ENCODE measurements around the gene PRKG2. TPM values are rescaled to one million over a fixed set of nuclear protein-coding genes. Genes with fewer than 3 reads are reported as not detected.

Gene PRKG2
- polyA plus RNA-seq, 1 of the 3 experiments (the other 2 are of a cell fraction), result not detected

DNA sequence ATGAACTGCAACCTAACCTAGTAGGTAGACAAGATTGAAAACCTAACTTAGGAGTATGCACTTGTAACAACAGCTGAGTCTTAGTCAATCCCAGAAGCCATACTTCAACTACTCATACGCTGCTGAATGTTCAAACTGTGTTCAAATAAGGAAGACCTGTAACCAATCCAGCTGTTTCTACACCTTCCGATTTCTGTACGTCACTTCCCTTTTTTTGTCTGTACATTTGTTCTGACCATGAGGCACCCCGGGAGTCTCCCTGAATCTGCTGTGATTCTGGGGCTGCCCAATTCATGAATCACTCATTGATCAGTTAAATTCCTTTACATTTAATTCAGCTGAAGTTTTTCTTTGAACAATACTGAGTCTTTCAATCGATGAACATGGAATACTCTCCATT is 95.0 kb downstream of the PRKG2 start:
- Histone ChIP-seq H3K27ac (ENCODE audit: low read depth in 2 of 2, low read length in 1 of 2) (no peak overlapping the region), H3K79me2 (ENCODE audit: insufficient read depth) (no peaks in the 10 kb centered on the region), H3K4me2 (no peak overlapping the region), H3K9ac (no peak overlapping the region), H3K36me3 (replicated peaks in 1 of 2; ENCODE audit: control insufficient read depth in 1 of 2, insufficient read depth in 2 of 2, low read length in 1 of 2) (no peaks in the 10 kb centered on the region), H2AFZ (ENCODE audit: low read depth) (no peak overlapping the region), H3F3A (replicated peaks; ENCODE audit: insufficient read depth) (no peaks in the 10 kb centered on the region), H3K9me2 (no peaks in the 10 kb centered on the region), H3K4me1 (ENCODE audit: control insufficient read depth in 1 of 2, insufficient read depth in 2 of 2, low read depth in 1 of 2, low read length in 1 of 2) (no peaks in the 10 kb centered on the region), H3K9me3 (no peaks in the 10 kb centered on the region), H4K20me1 (ENCODE audit: insufficient read depth) (no peaks in the 10 kb centered on the region), H3K4me3 (ENCODE audit: low read depth in 2 of 2, low read length in 1 of 2) (no peak overlapping the region), H3K27me3 (ENCODE audit: insufficient read depth) (no peaks in the 10 kb centered on the region)
- 43% methylated on average over 5 of the region's 5 CpGs for WGBS (ENCODE audit: low lambda C conversion rate)
- POLR2A ChIA-PET, result no interaction called here
- TF ChIP-seq TCF12 (IDR thresholded peaks at IDR 0.05) (no peak), RXRA (IDR thresholded peaks at IDR 0.05; ENCODE audit: borderline replicate concordance, low read depth) (no peak)
- CTCF ChIA-PET, result no interaction called here
- DNase-seq, result no peak

- no peak overlapping the region for H3K9ac ChIP-seq
- H3K4me3 ChIP-seq (ENCODE audit: low read depth in 2 of 2, low read length in 1 of 2), result no peak overlapping the region
- no peaks in the 10 kb centered on the region for H3K9me2 ChIP-seq
- no peaks in the 10 kb centered on the region; the same call in 1 of the 2 replicates for H3K27me3 ChIP-seq (ENCODE audit: insufficient read depth)
- no peaks in the 10 kb centered on the region for H4K20me1 ChIP-seq (ENCODE audit: insufficient read depth)
- no peaks in the 10 kb centered on the region for H3K79me2 ChIP-seq (ENCODE audit: insufficient read depth)
- POLR2A ChIA-PET, result no interaction called here
- H3K36me3 ChIP-seq (replicated peaks in 1 of 2; ENCODE audit: control insufficient read depth in 1 of 2, insufficient read depth in 2 of 2, low read length in 1 of 2), result no peaks in the 10 kb centered on the region
- no peak overlapping the region for H2AFZ ChIP-seq (ENCODE audit: low read depth)
- WGBS (ENCODE audit: low lambda C conversion rate), result 24% methylated on average over 7 of the region's 7 CpGs
- H3K27ac ChIP-seq (ENCODE audit: low read depth in 2 of 2, low read length in 1 of 2), result no peak overlapping the region
- no peak overlapping the region for H3K4me2 ChIP-seq
- no peak for DNase-seq
- TF ChIP-seq TAF1 (IDR thresholded peaks at IDR 0.05; ENCODE audit: borderline replicate concordance, low read depth, low read length) (no peak), EZH2phosphoT487 (IDR thresholded peaks at IDR 0.05; ENCODE audit: borderline replicate concordance, low read depth) (no peak), JUND (IDR thresholded peaks at IDR 0.05) (no peak), CTCF (IDR thresholded peaks at IDR 0.05) (no peak), NFIC (IDR thresholded peaks at IDR 0.05; ENCODE audit: borderline replicate concordance) (no peak), MXI1 (IDR thresholded peaks at IDR 0.05; ENCODE audit: low read depth, low read length) (no peak), SIN3A (IDR thresholded peaks at IDR 0.05; ENCODE audit: borderline replicate concordance, low read depth, low read length) (no peak)
- no peaks in the 10 kb centered on the region for H3F3A ChIP-seq (replicated peaks; ENCODE audit: insufficient read depth)
- CTCF ChIA-PET, result no interaction called here
- H3K9me3 ChIP-seq, result no peaks in the 10 kb centered on the region
- H3K4me1 ChIP-seq (ENCODE audit: control insufficient read depth in 1 of 2, insufficient read depth in 2 of 2, low read depth in 1 of 2, low read length in 1 of 2), result no peaks in the 10 kb centered on the region
Measured at GRCh38 chr4:81118086-81118485, 96.9 kb downstream of the PRKG2 start.

- Histone ChIP-seq H3K4me3 (ENCODE audit: low read depth in 2 of 2, low read length in 1 of 2) (no peak overlapping the region), H3K9me2 (no peaks in the 10 kb centered on the region), H3K9me3 (no peaks in the 10 kb centered on the region), H3F3A (replicated peaks; ENCODE audit: insufficient read depth) (no peaks in the 10 kb centered on the region), H4K20me1 (ENCODE audit: insufficient read depth) (no peaks in the 10 kb centered on the region), H3K79me2 (ENCODE audit: insufficient read depth) (no peaks in the 10 kb centered on the region), H3K4me2 (no peak overlapping the region), H3K9ac (no peak overlapping the region), H3K4me1 (ENCODE audit: control insufficient read depth in 1 of 2, insufficient read depth in 2 of 2, low read depth in 1 of 2, low read length in 1 of 2) (no peaks in the 10 kb centered on the region), H3K27me3 (ENCODE audit: insufficient read depth) (peaks cover 4% of the 10 kb centered on the region; the same call in 1 of the 2 replicates), H2AFZ (ENCODE audit: low read depth) (no peak overlapping the region), H3K27ac (ENCODE audit: low read depth in 2 of 2, low read length in 1 of 2) (no peak overlapping the region), H3K36me3 (replicated peaks in 1 of 2; ENCODE audit: control insufficient read depth in 1 of 2, insufficient read depth in 2 of 2, low read length in 1 of 2) (no peaks in the 10 kb centered on the region)
- ChIA-PET POLR2A (no interaction called here), CTCF (no interaction called here)
- no peak for DNase-seq
- 4% methylated on average over 1 of the region's 1 CpG for WGBS (ENCODE audit: low lambda C conversion rate)
- TF ChIP-seq USF2 (IDR thresholded peaks at IDR 0.05; ENCODE audit: borderline replicate concordance, low read depth, low read length) (no peak), SMC3 (IDR thresholded peaks at IDR 0.05; ENCODE audit: low read depth, low read length) (no peak), NRF1 (IDR thresholded peaks at IDR 0.05; ENCODE audit: low read depth, low read length) (no peak), FOXM1 (IDR thresholded peaks at IDR 0.05; ENCODE audit: low read depth) (no peak), MXI1 (IDR thresholded peaks at IDR 0.05; ENCODE audit: low read depth, low read length) (no peak), MEF2A (IDR thresholded peaks at IDR 0.05; ENCODE audit: borderline replicate concordance, low read depth) (no peak)
- TF ChIP-seq, protein P1, sequence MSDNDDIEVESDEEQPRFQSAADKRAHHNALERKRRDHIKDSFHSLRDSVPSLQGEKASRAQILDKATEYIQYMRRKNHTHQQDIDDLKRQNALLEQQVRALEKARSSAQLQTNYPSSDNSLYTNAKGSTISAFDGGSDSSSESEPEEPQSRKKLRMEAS (IDR thresholded peaks at IDR 0.05; ENCODE audit: low read depth), result no peak
- TF ChIP-seq, protein P2, sequence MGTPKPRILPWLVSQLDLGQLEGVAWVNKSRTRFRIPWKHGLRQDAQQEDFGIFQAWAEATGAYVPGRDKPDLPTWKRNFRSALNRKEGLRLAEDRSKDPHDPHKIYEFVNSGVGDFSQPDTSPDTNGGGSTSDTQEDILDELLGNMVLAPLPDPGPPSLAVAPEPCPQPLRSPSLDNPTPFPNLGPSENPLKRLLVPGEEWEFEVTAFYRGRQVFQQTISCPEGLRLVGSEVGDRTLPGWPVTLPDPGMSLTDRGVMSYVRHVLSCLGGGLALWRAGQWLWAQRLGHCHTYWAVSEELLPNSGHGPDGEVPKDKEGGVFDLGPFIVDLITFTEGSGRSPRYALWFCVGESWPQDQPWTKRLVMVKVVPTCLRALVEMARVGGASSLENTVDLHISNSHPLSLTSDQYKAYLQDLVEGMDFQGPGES (IDR thresholded peaks at IDR 0.05; ENCODE audit: low read depth, low read length), result no peak
Measured at GRCh38 chr4:81116566-81116965, 98.5 kb downstream of the PRKG2 start.
